ENCODE results near the gene SAMD4A.

The SAMD4A gene

GRCh38 chr14:54570047-54570446 lies 3.1 kb downstream of the SAMD4A start:
- no peak for TF ChIP-seq JUND (IDR thresholded peaks at IDR 0.05; ENCODE audit: low read depth)
- no peak for DNase-seq (ENCODE audit: low read depth in 1 of 2, low spot score in 1 of 2)
- in situ Hi-C loops (cut with HindIII; ENCODE audit: low pct_unique_long_range_greater_than_20kb, low sequenced_read_pairs), result no loop called here

GRCh38 chr14:54570631-54571415 lies 3.9 kb downstream of the SAMD4A start:
- no peak for TF ChIP-seq JUND (IDR thresholded peaks at IDR 0.05; ENCODE audit: low read depth)
- no peak for DNase-seq (ENCODE audit: low read depth in 1 of 2, low spot score in 1 of 2)
- in situ Hi-C loops (cut with HindIII; ENCODE audit: low pct_unique_long_range_greater_than_20kb, low sequenced_read_pairs), result no loop called here

- no peak for TF ChIP-seq JUND (IDR thresholded peaks at IDR 0.05; ENCODE audit: low read depth)
- in situ Hi-C loops (cut with HindIII; ENCODE audit: low pct_unique_long_range_greater_than_20kb, low sequenced_read_pairs), result no loop called here
- peak in 1 of 2 experiments; percentile 88 for DNase-seq (ENCODE audit: low read depth in 1 of 2, low spot score in 1 of 2)
Observed at GRCh38 chr14:54572316-54572715, 5.4 kb downstream of the SAMD4A start.

GRCh38 chr14:54574528-54574927 lies 7.6 kb downstream of the SAMD4A start:
- DNase-seq (ENCODE audit: low read depth in 1 of 2, low spot score in 1 of 2), result no peak
- TF ChIP-seq JUND (IDR thresholded peaks at IDR 0.05; ENCODE audit: low read depth), result no peak
- in situ Hi-C loops (cut with HindIII; ENCODE audit: low pct_unique_long_range_greater_than_20kb, low sequenced_read_pairs), result no loop called here

DNA sequence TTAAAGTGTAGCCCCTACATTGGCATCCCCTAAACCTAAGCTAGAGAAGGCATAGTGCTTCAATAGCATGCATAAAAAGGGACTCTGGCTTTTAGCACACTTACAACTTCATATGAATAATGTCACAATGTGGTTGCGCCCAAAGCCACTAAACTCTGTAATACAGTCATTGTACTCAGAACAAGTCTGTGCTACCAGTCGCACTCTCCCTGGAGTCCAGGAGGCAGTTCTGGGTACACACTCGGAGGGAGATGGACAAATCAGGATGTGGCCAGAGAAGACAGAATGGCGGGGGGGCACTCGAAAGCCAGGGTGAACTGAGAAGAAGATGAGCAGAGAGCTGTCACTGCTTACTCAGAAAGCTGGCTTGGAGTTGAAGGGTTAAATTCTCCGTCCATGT lies 10.6 kb downstream of the SAMD4A start:
- TF ChIP-seq JUND (IDR thresholded peaks at IDR 0.05; ENCODE audit: low read depth), result no peak
- in situ Hi-C loops (cut with HindIII; ENCODE audit: low pct_unique_long_range_greater_than_20kb, low sequenced_read_pairs), result no loop called here
- DNase-seq (ENCODE audit: low read depth in 1 of 2, low spot score in 1 of 2), result no peak

- peak in 1 of 2 experiments; percentile 63 for DNase-seq (ENCODE audit: low read depth in 1 of 2, low spot score in 1 of 2)
- in situ Hi-C loops (cut with HindIII; ENCODE audit: low pct_unique_long_range_greater_than_20kb, low sequenced_read_pairs), result no loop called here
- TF ChIP-seq JUND (IDR thresholded peaks at IDR 0.05; ENCODE audit: low read depth), result no peak
Observed at GRCh38 chr14:54577977-54578376, 11.0 kb downstream of the SAMD4A start.

DNA sequence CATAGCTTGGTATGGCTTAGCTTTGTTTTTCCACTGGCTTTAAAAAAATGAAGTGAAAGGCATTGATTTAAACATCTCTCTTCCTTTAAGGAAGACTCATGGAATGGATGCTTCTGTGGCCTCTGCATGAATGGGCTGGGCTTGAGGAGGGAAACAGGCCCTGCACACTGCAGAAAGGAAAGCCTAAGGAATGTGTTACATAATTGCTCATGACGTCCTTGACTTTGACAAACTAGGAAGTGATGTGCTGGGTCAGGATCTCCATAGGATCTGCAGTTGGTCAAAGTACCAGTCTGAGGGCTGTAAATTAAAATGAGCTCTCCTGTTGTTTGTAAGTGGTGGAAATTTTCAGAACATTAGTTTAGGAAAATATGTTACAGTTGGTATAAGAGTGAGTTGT lies 12.7 kb downstream of the SAMD4A start:
- in situ Hi-C loops (cut with HindIII; ENCODE audit: low pct_unique_long_range_greater_than_20kb, low sequenced_read_pairs), result no loop called here
- no peak for TF ChIP-seq JUND (IDR thresholded peaks at IDR 0.05; ENCODE audit: low read depth)
- DNase-seq (ENCODE audit: low read depth in 1 of 2, low spot score in 1 of 2), result peak in 1 of 2 experiments; percentile 67

DNA sequence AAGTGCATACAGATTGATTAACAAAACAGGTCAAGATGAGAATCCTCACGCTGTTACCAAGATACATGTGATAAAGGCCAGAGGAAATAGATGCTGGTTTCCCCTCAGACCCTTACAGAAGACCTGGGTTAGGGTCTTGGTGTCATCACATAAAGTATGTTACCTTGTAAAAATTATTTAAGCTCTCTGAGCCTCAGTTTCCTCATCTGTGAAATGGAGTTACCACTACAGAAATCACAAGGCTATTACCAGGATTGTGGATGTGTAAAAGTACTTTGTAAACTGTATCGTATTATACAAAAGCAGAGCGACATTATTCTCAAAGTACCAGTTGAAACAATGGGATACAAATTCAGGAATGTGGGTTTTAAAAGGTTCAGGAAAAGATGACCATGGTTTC lies 14.0 kb downstream of the SAMD4A start:
- DNase-seq (ENCODE audit: low read depth in 1 of 2, low spot score in 1 of 2), result no peak
- in situ Hi-C loops (cut with HindIII; ENCODE audit: low pct_unique_long_range_greater_than_20kb, low sequenced_read_pairs), result no loop called here
- TF ChIP-seq JUND (IDR thresholded peaks at IDR 0.05; ENCODE audit: low read depth), result no peak

DNA sequence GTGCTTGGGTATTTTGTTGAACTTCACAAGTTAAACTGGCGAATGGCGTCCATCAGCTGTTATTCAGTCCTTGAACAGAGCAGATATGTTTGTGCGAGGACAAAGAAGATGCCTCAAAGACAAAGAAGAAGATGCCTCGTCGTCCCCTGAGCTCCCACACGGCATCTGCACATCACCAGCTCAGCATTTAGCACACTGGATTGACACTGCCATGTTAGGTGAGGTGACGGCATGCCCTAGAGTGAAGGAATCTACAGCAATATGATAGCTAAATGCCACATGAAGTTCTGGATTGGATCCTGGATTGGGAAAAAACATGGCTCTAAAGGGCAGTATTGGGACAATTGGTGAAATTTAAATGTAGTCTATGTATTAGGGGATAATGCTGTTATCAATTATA lies 15.4 kb downstream of the SAMD4A start:
- no peak for DNase-seq (ENCODE audit: low read depth in 1 of 2, low spot score in 1 of 2)
- in situ Hi-C loops (cut with HindIII; ENCODE audit: low pct_unique_long_range_greater_than_20kb, low sequenced_read_pairs), result no loop called here
- TF ChIP-seq JUND (IDR thresholded peaks at IDR 0.05; ENCODE audit: low read depth), result no peak

DNA sequence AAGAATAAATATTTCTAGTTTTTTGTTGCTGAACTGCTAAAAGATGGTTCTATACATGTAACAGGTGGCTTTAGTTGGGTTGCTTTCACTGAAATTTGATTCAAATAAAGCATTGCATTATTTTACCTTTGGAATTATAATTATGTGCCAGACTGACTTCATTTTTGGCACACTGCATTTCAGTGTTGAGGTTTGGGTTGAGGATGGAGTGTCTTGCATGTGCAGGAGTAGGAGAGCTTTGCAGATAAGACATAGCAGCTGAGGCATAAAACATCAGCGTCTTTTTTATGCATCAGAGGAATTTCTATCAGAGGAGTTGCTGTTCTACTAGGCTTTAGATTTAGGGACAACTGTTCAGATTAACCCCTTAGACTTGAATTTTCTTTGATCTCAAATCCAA lies 17.2 kb downstream of the SAMD4A start:
- no peak for TF ChIP-seq JUND (IDR thresholded peaks at IDR 0.05; ENCODE audit: low read depth)
- in situ Hi-C loops (cut with HindIII; ENCODE audit: low pct_unique_long_range_greater_than_20kb, low sequenced_read_pairs), result no loop called here
- no peak for DNase-seq (ENCODE audit: low read depth in 1 of 2, low spot score in 1 of 2)

DNA sequence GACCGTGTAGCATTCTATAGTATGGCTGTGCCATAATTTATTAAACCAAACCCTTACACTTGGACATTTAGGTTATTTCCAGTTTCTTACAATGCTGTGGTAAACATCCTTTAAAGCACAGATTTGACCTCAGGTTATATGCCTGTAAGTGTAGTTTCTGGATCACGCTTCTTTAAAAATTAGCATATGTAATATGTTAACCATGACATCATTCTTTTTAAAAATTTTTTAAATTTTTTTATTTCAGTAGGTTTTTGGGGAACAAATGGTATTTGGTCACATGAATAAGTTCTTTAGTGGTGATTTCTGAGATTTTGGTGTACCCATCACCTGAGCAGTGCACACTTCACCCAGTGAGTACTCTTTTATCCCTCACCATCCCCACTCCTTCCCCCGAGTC lies 18.3 kb downstream of the SAMD4A start:
- no peak for TF ChIP-seq JUND (IDR thresholded peaks at IDR 0.05; ENCODE audit: low read depth)
- in situ Hi-C loops (cut with HindIII; ENCODE audit: low pct_unique_long_range_greater_than_20kb, low sequenced_read_pairs), result no loop called here
- DNase-seq (ENCODE audit: low read depth in 1 of 2, low spot score in 1 of 2), result no peak

DNA sequence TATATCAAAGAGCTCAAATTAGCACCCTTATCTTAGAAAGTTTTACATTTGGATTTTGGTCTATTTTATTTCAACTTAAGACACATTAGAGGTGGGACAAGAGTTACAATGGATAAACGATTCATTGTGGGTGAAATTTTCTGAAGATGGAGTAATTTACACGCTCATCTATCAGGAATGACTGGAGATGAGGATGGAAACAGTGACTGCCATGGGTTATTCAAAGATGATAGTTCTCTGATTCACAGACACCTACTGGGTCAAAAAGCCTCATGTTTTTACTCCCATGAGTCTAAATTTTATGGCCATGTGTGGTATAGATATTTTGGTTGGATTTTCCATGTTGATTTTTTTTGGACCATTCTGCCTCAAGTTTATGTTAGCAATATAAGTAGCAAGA lies 22.1 kb downstream of the SAMD4A start:
- in situ Hi-C loops (cut with HindIII; ENCODE audit: low pct_unique_long_range_greater_than_20kb, low sequenced_read_pairs), result no loop called here

DNA sequence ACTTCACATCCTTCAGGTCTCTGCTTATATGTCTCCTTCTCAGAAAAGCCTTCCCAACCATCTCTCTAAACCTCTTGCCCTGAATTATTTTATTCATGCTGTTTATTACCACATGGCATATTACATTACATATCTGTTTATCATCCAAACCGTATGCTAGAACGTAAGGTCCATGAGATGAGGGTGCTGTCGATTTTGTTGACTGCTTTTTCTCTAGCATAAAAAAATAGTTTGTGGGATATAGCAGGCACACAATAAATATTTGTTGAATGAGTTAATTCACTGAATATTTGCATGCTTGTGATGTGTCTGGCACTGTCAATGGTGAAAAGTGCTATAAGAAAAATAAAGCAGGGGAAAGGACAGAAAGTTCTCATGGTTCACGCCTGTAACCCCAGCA lies 22.9 kb downstream of the SAMD4A start:
- no peak for DNase-seq (ENCODE audit: low read depth in 1 of 2, low spot score in 1 of 2)
- TF ChIP-seq JUND (IDR thresholded peaks at IDR 0.05; ENCODE audit: low read depth), result no peak
- in situ Hi-C loops (cut with HindIII; ENCODE audit: low pct_unique_long_range_greater_than_20kb, low sequenced_read_pairs), result no loop called here

More for the DNA sequence above, 22.1 kb downstream of the SAMD4A start:
- TF ChIP-seq JUND (IDR thresholded peaks at IDR 0.05; ENCODE audit: low read depth), result no peak
- DNase-seq (ENCODE audit: low read depth in 1 of 2, low spot score in 1 of 2), result no peak

DNA sequence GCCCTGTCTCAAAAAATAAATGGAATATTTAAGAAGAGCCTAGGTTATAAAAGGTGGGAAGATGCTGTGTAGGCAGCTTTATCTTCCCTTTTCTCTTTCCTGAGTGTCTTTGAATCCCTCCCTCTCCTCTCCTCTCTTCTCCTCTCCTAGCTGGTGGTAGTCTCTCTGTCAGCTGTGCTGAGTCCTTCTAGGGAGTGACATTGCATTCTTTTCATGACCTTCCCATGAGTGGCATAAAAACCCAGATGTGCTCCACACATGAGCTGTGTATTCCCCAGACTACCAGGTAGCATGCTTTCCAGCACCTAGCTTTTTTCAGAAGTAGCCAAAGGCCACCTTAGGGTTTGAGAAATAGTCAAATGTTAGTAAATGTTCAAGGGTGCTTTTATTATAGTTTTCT lies 23.6 kb downstream of the SAMD4A start:
- no peak for TF ChIP-seq JUND (IDR thresholded peaks at IDR 0.05; ENCODE audit: low read depth)
- no peak for DNase-seq (ENCODE audit: low read depth in 1 of 2, low spot score in 1 of 2)
- in situ Hi-C loops (cut with HindIII; ENCODE audit: low pct_unique_long_range_greater_than_20kb, low sequenced_read_pairs), result no loop called here

Data from T47D (cell line).